A673 (cell line): Measurements from ENCODE around the gene ATXN2.

Source experiments
- CTCF ChIP-seq: fragments of 300-800, 200-600 bp; sonication (generic); conservative IDR thresholded peaks from 2 replicates; pipeline ENCODE4 v1.5.1; 2017; ENCODE audit warnings: low read depth, mild to moderate bottlenecking, antibody characterized with exemption, low read length, moderate library complexity, mixed read lengths
- EZH2 ChIP-seq: fragments of 200-600 bp; sonication (generic); IDR thresholded peaks from 2 replicates; pipeline ENCODE4 v1.6.1; 2017; ENCODE audit warnings: borderline replicate concordance, low read depth, mild to moderate bottlenecking, mixed read lengths, antibody characterized with exemption, low read length; ENCODE audit not compliant: poor library complexity, severe bottlenecking

- no peak for TF ChIP-seq EZH2
- TF ChIP-seq CTCF: no peak
Observed at GRCh38 chr12:111557271-111558106, 41.6 kb downstream of the ATXN2 start.
